ENCODE results near the gene SPEM3.

SPEM3 gene

GRCh38 chr17:7423679-7424078, 5.0 kb upstream of the SPEM3 start:
- no peak for DNase-seq

DNA sequence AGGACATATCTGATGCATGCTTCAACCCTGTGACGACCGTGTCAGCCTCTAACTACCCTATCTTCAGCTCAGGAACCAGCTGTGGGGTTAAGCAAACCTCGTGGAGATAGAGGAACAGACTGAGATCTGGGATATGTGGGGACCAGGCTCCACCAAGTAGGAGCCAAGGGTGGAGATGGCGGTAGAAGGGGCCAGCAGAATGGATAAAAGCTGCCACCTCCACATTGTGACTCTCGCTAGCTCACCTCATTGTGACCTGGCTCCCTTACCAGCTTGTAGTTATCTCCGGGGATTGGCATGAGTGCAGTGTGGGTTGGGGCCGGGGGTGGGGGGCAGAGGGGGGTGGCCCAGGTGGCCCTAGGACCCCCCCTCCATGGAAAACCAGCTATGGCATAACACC, 3.3 kb upstream of the SPEM3 start, which contains the start of gene SPEM2:
Gene SPEM2, plus strand, starts transcription at position 301 of the 400 bp plus-strand sequence. Its CDS starts 73 bp downstream, at position 374.
- no peak for DNase-seq

- no peak for DNase-seq
Observed at GRCh38 chr17:7425756-7426155, 2.9 kb upstream of the SPEM3 start.

GRCh38 chr17:7426203-7426863, 2.3 kb upstream of the SPEM3 start:
- DNase-seq: no peak

DNA sequence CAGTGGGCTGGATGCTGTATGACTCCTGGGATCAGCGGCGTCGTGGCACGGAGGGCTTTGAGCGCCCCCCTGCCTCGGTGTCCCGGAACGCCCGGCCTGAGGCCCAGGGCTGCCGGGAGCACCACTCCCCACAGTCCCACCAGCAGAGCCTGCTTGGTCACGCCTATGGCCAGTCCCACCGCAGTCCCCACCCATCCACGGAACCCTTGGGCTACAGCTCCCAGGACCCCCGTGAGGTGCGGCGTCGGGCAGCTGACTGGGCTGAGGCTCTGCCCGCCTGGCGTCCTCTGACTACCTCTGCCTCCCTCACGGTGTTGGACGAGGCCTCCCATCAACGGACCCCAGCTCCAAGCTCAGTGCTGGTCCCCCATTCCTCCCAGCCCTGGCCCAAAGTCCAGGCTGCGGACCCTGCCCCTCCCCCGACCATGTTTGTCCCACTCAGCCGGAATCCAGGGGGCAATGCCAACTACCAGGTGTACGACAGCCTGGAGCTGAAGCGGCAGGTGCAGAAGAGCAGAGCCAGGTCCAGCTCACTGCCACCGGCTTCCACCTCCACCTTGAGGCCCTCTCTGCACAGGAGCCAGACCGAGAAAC, 1.7 kb upstream of the SPEM3 start:
- no peak for DNase-seq

DNA sequence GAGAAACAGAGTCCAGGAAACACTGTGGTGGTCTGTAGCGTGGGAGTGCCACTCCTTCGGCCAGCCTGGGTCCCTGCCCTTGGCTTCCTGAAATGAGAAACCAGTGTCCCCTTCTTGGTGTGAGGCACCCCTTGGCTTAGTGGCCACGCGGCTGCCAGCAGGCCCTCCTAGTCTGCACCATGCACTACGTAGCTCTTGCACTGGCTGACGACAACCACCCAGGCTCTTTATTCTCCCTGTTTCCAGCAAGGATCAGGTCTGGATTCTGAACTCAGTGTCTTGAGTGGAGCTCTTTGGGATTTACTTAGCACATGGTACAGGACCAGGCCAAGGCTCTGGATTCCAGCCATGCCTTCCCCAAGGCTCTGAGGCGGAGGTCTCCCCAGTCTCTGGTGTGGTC, 1.1 kb upstream of the SPEM3 start:
- DNase-seq: no peak

- no peak for DNase-seq
Observed at GRCh38 chr17:7429722-7430121, 1.1 kb downstream of the SPEM3 start.

GRCh38 chr17:7431231-7431630, 2.6 kb downstream of the SPEM3 start:
- DNase-seq: no peak

DNA sequence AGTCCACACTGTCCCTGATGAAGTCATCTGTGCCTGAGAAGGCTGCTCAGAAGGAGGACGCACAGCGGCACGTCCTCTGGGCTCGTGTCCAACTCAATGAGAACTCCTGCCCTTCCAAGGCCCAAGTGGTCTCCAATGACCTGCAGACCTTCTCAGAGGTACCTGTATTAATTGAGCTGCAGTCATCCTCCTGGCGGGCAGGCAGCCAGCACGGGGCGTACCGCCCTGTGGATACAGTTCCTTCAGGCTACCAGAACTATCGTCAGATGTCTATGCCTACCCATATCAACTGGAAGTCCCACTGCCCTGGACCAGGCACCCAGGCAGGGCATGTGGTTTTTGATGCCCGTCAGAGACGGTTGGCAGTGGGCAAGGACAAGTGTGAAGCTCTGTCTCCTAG, 3.6 kb downstream of the SPEM3 start:
- no peak for DNase-seq

- DNase-seq: peak in 4 of 5 experiments; percentile 26 to 77 (median 38)
Observed at GRCh38 chr17:7435676-7436555, 7.3 kb downstream of the SPEM3 start.

- DNase-seq: peak; percentile 57 to 91 (median 69)
Observed at GRCh38 chr17:7436556-7437368, 8.1 kb downstream of the SPEM3 start.

DNA sequence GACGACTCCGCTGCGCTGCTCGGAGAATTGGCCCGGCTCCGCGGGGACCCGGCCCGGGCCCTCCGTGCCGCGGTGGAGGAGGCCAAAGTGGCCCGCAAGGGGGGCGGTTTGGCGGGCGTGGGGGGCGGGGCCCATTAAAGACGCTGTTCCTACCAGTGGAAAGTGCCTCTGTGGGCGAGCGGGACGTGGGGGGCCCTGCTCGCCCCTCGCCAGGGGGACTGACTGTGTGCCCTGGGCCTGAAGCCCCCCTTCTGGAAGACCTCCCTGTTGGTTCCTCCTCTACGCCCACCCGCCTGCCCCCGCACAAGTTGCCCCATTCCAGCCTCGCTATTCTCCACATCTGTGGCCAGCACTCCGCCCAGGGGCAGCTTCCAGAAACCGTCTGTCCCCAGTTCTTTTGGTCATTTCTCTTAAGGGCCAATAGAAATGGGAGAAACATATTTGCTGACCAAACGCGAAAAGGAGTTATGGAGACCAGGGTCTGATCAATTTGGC, 8.8 kb downstream of the SPEM3 start:
- no peak for DNase-seq

DNA sequence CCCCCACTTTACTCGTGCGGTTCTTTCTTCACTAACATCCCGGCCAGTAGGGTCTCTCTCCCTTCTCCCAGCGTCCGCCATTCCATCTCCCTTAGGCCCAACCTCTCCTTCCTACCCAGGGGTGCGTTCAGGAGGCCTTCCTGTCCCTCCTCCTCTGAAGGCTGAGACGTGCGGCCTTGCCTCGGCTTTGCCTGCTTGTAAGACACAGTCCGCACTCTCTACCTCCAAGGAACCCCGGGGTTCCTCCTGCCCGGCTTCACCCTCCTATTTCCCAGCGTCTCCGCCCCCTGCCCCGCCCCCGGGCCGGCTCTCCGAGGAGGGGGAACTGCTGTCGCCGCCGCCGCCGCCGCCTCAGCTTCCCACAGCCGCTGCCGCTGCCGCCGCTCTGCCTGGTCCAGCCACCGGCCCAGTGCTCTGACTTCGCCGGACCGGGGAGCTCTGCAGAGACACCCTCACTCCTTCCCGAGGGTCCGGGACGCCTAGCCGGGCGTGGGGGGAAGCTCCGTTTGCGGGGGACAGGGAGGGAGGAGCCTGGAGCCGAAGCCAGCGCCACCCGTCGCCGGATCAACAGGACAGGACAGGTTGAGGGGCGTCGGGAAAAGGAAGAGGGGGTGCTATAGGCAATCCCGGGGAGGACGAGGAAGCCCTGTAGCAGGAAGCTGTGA, 9.4 kb downstream of the SPEM3 start:
- peak in 4 of 5 experiments; percentile 13 to 40 (median 25) for DNase-seq

GRCh38 chr17:7438656-7439460, 10.2 kb downstream of the SPEM3 start:
- no peak for DNase-seq

GRCh38 chr17:7439462-7440112, 10.9 kb downstream of the SPEM3 start, which contains the start of gene FGF11:
Gene FGF11 (plus strand): TSS chr17:7439512. CDS start chr17:7439621, 109 bp downstream.
- peak in 1 of 5 experiments; percentile 25 for DNase-seq

DNA sequence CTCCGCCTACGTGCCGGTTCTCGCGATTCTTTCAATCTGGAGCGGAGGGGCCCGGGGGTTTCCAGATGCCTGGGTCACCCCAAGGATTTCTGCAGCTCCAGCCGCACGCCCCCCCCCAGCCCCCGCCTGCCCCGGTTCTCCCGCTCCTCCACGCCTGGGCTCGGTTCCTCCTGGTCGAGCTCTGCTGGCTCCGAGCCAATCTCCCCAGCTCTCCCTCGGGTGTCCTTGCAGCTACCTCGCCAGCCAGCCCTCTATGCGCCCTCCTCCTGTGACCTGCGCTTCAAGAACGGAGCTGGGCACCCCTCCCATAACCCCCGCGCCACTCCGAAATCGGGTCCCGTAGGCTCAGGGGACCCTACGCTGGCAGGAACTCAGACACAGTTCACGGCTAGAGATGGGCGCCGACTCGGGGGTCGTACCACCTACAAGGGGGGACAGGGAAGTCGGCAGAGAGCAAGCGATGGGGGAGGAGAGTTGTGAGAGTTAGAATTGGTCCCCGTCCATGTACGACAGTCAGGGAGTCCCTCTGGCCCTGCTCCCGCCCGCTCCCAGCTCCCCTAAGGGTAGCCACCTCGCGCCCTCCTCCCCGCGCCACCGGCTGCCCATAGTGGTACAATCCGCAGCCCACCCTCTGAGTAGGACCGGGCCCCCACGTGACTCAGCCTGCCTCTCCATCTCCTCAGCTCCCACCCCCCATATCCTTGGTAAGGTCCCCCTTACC, 11.6 kb downstream of the SPEM3 start:
- peak in 2 of 5 experiments; percentile 18 to 63 for DNase-seq

DNA sequence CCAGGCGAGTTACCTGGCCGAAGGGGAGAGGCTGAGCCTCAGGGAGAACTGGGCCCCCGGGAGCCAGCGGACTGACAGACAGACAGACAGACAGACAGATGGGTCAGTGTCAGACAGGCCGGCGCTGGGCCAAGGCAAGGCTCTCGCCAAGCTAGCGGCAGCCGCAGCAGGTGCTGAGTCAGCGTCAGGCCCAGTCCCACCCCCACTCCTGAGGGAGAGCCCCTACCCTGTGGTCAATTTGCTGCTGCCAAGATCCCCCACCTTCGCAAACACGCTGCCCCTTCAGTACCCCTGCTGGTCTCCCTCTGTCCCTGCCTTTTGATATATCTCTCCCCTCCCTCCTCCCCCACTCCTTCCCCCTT, 12.2 kb downstream of the SPEM3 start:
- DNase-seq: no peak

GRCh38 chr17:7441266-7441665, 12.6 kb downstream of the SPEM3 start:
- DNase-seq: no peak

DNA sequence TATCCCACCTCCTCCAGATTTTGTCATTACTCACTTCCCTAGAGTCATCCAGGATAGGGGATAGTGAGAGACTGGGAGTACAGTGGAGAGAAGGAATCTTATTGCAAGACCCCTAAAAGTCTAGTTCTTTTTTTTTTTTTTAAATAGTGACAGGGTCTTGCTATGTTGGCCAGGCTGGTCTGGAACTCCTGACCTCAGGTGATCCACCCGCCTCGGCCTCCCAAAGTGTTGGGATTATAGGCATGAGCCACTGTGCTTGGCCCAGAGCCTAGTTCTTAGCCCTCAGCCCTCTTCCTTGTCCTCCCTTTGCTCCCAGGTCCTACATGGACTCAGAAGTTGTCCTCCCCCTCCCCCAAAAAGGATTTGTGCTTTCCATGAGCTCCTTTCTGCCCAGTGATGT, 13.5 kb downstream of the SPEM3 start:
- DNase-seq: no peak

Measured in T-helper 2 cell (primary cell).